ENCODE measurements around the gene GULP1.

DNA sequence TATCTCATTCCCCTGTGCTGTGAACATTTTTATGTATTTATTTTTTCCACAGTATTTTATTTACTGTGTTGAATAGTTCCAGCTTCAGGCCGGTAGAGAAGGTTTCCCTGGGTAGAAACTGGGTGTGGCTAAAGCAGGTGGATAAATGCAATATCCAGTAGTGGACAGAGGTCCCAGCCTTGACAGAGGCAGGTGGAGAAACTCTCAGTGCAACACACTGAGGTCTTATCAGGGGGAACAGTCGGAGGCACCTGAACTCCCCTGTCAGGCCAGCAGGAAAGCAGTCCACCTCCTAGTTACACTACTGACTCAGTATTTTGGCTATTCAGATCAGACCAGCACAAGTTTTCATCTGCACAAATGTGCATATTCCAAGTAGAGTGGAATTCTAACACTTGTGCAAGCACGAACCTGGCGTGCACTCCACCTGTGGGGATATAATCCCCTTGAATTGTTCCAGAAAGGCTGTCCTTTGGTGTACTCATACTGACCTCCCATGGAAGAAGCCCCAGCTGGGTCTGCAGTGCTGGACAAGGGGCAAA is 103.3 kb downstream of the GULP1 start:
- TF ChIP-seq, protein P1, sequence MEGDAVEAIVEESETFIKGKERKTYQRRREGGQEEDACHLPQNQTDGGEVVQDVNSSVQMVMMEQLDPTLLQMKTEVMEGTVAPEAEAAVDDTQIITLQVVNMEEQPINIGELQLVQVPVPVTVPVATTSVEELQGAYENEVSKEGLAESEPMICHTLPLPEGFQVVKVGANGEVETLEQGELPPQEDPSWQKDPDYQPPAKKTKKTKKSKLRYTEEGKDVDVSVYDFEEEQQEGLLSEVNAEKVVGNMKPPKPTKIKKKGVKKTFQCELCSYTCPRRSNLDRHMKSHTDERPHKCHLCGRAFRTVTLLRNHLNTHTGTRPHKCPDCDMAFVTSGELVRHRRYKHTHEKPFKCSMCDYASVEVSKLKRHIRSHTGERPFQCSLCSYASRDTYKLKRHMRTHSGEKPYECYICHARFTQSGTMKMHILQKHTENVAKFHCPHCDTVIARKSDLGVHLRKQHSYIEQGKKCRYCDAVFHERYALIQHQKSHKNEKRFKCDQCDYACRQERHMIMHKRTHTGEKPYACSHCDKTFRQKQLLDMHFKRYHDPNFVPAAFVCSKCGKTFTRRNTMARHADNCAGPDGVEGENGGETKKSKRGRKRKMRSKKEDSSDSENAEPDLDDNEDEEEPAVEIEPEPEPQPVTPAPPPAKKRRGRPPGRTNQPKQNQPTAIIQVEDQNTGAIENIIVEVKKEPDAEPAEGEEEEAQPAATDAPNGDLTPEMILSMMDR (IDR thresholded peaks at IDR 0.05; ENCODE audit: borderline replicate concordance, extremely low read depth, low read length, poor library complexity, severe bottlenecking) = no peak
- TF ChIP-seq EZH2 (IDR thresholded peaks at IDR 0.05; ENCODE audit: borderline replicate concordance, low read depth, low read length, severe bottlenecking) = no peak

Data from DND-41 (cell line).